ENCODE measurements around the gene ARHGEF39.

DNA sequence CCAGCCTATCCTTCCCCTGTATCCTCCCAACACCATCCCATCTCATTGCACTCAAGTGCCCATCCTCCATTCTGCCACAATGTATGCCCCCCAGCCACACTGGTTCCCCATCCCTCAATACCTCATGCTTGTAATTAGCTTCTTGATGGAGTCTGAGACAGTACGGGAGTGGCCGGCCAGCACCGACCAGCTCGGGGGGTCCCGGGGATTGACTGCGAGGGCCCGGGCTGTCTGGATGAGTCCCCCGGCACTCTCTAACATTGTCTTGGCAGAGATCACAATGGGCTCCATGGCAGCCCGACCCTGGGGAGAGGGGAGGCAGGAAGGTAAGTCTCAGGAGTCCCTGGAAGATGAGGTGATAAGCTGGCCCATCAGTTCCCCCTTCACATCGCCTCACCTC is 42.0 kb upstream of the ARHGEF39 start:
- TF ChIP-seq POLR2A (IDR thresholded peaks at IDR 0.05): no peak
- TF ChIP-seq, protein P1, sequence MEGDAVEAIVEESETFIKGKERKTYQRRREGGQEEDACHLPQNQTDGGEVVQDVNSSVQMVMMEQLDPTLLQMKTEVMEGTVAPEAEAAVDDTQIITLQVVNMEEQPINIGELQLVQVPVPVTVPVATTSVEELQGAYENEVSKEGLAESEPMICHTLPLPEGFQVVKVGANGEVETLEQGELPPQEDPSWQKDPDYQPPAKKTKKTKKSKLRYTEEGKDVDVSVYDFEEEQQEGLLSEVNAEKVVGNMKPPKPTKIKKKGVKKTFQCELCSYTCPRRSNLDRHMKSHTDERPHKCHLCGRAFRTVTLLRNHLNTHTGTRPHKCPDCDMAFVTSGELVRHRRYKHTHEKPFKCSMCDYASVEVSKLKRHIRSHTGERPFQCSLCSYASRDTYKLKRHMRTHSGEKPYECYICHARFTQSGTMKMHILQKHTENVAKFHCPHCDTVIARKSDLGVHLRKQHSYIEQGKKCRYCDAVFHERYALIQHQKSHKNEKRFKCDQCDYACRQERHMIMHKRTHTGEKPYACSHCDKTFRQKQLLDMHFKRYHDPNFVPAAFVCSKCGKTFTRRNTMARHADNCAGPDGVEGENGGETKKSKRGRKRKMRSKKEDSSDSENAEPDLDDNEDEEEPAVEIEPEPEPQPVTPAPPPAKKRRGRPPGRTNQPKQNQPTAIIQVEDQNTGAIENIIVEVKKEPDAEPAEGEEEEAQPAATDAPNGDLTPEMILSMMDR (IDR thresholded peaks at IDR 0.05): no peak

Data from esophagus squamous epithelium (tissue), 4 donors.